MM.1S (cell line): ENCODE data around the gene OGG1.

Source experiments
- EZH2 ChIP-seq: fragments of 300-600 bp; sonication (generic); optimal IDR thresholded peaks from 2 replicates; pipeline ENCODE3; 2017; ENCODE audit warnings: low read depth, mild to moderate bottlenecking, antibody characterized with exemption, low read length, mixed read lengths
- TF ChIP-seq, protein P1 (sequence below): fragments of 300-600 bp; sonication (generic); IDR thresholded peaks from 2 replicates; pipeline ENCODE4 v1.5.1; 2016; ENCODE audit warnings: antibody characterized with exemption, low read length, mixed read lengths

DNA sequence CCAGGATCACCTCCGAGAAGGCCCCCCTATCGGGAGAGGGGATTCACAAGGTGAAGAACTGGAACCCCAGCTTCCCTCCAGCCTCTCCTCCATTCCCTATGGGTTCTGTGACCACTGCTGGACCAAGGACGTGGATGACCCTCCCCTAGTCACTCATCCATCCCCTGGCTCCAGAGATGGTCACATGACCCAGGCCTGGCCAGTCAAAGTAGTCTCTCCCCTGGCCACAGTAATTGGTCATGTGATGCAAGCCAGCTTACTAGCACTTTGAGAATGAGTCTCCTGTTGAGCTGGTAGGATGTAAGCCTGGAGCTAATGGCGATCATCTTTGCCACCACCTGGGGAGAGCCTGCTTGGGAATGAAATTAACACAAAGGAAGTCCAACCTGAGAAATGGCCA is 16.1 kb downstream of the OGG1 start:
- TF ChIP-seq, protein P1, sequence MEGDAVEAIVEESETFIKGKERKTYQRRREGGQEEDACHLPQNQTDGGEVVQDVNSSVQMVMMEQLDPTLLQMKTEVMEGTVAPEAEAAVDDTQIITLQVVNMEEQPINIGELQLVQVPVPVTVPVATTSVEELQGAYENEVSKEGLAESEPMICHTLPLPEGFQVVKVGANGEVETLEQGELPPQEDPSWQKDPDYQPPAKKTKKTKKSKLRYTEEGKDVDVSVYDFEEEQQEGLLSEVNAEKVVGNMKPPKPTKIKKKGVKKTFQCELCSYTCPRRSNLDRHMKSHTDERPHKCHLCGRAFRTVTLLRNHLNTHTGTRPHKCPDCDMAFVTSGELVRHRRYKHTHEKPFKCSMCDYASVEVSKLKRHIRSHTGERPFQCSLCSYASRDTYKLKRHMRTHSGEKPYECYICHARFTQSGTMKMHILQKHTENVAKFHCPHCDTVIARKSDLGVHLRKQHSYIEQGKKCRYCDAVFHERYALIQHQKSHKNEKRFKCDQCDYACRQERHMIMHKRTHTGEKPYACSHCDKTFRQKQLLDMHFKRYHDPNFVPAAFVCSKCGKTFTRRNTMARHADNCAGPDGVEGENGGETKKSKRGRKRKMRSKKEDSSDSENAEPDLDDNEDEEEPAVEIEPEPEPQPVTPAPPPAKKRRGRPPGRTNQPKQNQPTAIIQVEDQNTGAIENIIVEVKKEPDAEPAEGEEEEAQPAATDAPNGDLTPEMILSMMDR = no peak
- no peak for TF ChIP-seq EZH2
